H1 (cell line): ENCODE data around the gene CHAT. TPM values are rescaled to one million over a fixed set of nuclear protein-coding genes. Genes with fewer than 3 reads are reported as not detected.
A peak's percentile ranks its signal among the peaks of the same experiment; 100 is the strongest.

Experiments used
- CTCF ChIA-PET: fragments of 300-600 bp; sonication (Branson Sonifier 250); formaldehyde crosslinking; loops from one replicate; lab custom pipeline; 2021; ENCODE audit not compliant: partially characterized antibody; lab: Charles Lee
- POLR2A ChIA-PET: fragments of 300-600 bp; sonication (Branson Sonifier 250); formaldehyde crosslinking; loops from one replicate; lab custom pipeline; 2021; ENCODE audit warnings: inconsistent platforms; ENCODE audit not compliant: partially characterized antibody; lab: Charles Lee
- DNase-seq, 2 experiments: peaks; one replicate each; pipeline versions ENCODE4 v3.0.0 to v3.0.0-alpha.2; 2010 to 2022; ENCODE audit warnings: low spot score in 2 of 2, low read depth in 1 of 2, mixed read lengths in 1 of 2
- FAIRE-seq: peaks from 2 replicates; lab custom pipeline; 2011; peaks lifted over from hg19 to GRCh38; lab: Jason Lieb, UNC
- H2AFZ ChIP-seq: 2 replicates; pipeline ENCODE4 v1.8.1; 2012; ENCODE audit warnings: low read length, inconsistent platforms
- H2AK5ac ChIP-seq: 2 replicates; pipeline ENCODE4 v1.6.1; 2013; ENCODE audit warnings: low read depth, low read length
- H2BK120ac ChIP-seq: replicated peaks from 2 replicates; pipeline ENCODE3; 2013; ENCODE audit warnings: low read depth, low read length, inconsistent platforms
- H2BK12ac ChIP-seq: 2 replicates; pipeline ENCODE4 v1.6.1; 2013; ENCODE audit warnings: low read depth, low read length
- H2BK15ac ChIP-seq: 2 replicates; pipeline ENCODE4 v1.6.1; 2013; ENCODE audit warnings: low read length
- H2BK20ac ChIP-seq: 2 replicates; pipeline ENCODE4 v1.6.1; 2013; ENCODE audit warnings: low read length
- H2BK5ac ChIP-seq: 2 replicates; pipeline ENCODE4 v1.6.1; 2013; ENCODE audit warnings: low read depth, low read length
- H3K14ac ChIP-seq: 2 replicates; pipeline ENCODE4 v1.6.1; 2013; ENCODE audit warnings: inconsistent platforms; ENCODE audit not compliant: insufficient read length
- H3K18ac ChIP-seq: 2 replicates; pipeline ENCODE4 v1.6.1; 2013; ENCODE audit warnings: low read length; ENCODE audit errors: extremely low read depth
- H3K23ac ChIP-seq: 2 replicates; pipeline ENCODE4 v1.6.1; 2013; ENCODE audit warnings: inconsistent platforms; ENCODE audit not compliant: insufficient read length
- H3K23me2 ChIP-seq: 2 replicates; pipeline ENCODE4 v1.6.1; 2013; ENCODE audit warnings: low read depth, low read length
- H3K27ac ChIP-seq: 2 replicates; pipeline ENCODE4 v1.6.1; 2011; ENCODE audit warnings: low read depth, low read length, inconsistent platforms
- H3K27me3 ChIP-seq, 4 experiments: replicated peaks in 1 of 4; 1 replicate in 1 of 4; 2 replicates in 3 of 4; pipeline versions ENCODE4 v1.6.1 to v1.8.1; 2011 to 2013; ENCODE audit warnings: low read length in 3 of 4, mild to moderate bottlenecking in 3 of 4, inconsistent platforms in 2 of 4, mixed read lengths in 2 of 4, moderate library complexity in 1 of 4; ENCODE audit not compliant: control insufficient read depth in 3 of 4, insufficient read depth in 3 of 4; ENCODE audit errors: extremely low read depth in 1 of 4
- H3K36me3 ChIP-seq, 4 experiments: 2 replicates each; pipeline versions ENCODE4 v1.6.1 to v1.8.1; 2011 to 2013; ENCODE audit warnings: mild to moderate bottlenecking in 4 of 4, low read length in 3 of 4, moderate library complexity in 2 of 4, control low read depth in 1 of 4, inconsistent platforms in 1 of 4; ENCODE audit not compliant: insufficient read depth in 4 of 4, control insufficient read depth in 2 of 4
- H3K4ac ChIP-seq: replicated peaks from 2 replicates; pipeline ENCODE3; 2013; ENCODE audit warnings: low read length, low read depth, mixed read lengths, inconsistent platforms; ENCODE audit not compliant: insufficient read length
- H3K4me1 ChIP-seq, 4 experiments: replicated peaks in 1 of 4; 1 replicate in 1 of 4; 2 replicates in 3 of 4; pipeline versions ENCODE4 v1.6.1 to v1.8.1; 2011 to 2013; ENCODE audit warnings: low read length in 3 of 4, inconsistent platforms in 2 of 4, mixed read lengths in 1 of 4; ENCODE audit not compliant: insufficient read depth in 4 of 4, control insufficient read depth in 3 of 4
- H3K4me2 ChIP-seq, 2 experiments: 2 replicates each; pipeline versions ENCODE4 v1.6.1 to v1.8.1; 2011 to 2013; ENCODE audit warnings: low read depth in 2 of 2, low read length in 2 of 2, control low read depth in 1 of 2, inconsistent platforms in 1 of 2, mild to moderate bottlenecking in 1 of 2; ENCODE audit not compliant: insufficient read depth in 1 of 2
- H3K4me3 ChIP-seq, 4 experiments: fragments of 200-600, 300-600 bp in 1 of 4; sonication (generic), shearing (Covaris generic), sonication (Bioruptor Twin) in 1 of 4; 2 replicates each; pipeline versions ENCODE4 v1.5.1 to v1.8.1; 2011 to 2016; ENCODE audit warnings: low read length in 4 of 4, low read depth in 3 of 4, control low read depth in 2 of 4, inconsistent platforms in 2 of 4, mild to moderate bottlenecking in 2 of 4, mixed read lengths in 1 of 4, moderate library complexity in 1 of 4; ENCODE audit not compliant: insufficient read depth in 2 of 4; ENCODE audit errors: extremely low read depth in 1 of 4
- H3K56ac ChIP-seq: replicated peaks from 2 replicates; pipeline ENCODE3; 2013; ENCODE audit warnings: low read depth, mild to moderate bottlenecking, mixed read lengths, low read length, inconsistent platforms; ENCODE audit not compliant: insufficient read length
- H3K79me1 ChIP-seq: 2 replicates; pipeline ENCODE4 v1.6.1; 2013; ENCODE audit warnings: low read depth, low read length, control low read depth
- H3K79me2 ChIP-seq, 2 experiments: 2 replicates each; pipeline versions ENCODE4 v1.6.1 to v1.8.1; 2012 to 2013; ENCODE audit warnings: low read length in 2 of 2, mild to moderate bottlenecking in 2 of 2, inconsistent platforms in 1 of 2; ENCODE audit not compliant: insufficient read depth in 2 of 2, control insufficient read depth in 1 of 2
- H3K9ac ChIP-seq, 4 experiments: replicated peaks in 1 of 4; 1 replicate in 1 of 4; 2 replicates in 3 of 4; pipeline versions ENCODE4 v1.6.1 to v1.8.1; 2011 to 2013; ENCODE audit warnings: low read depth in 3 of 4, low read length in 3 of 4, control low read depth in 2 of 4, mild to moderate bottlenecking in 2 of 4, moderate library complexity in 2 of 4, inconsistent platforms in 1 of 4; ENCODE audit errors: extremely low read depth in 1 of 4
- H3K9me3 ChIP-seq, 2 experiments: 2 replicates each; pipeline versions ENCODE4 v1.6.1 to v1.8.1; 2012 to 2013; ENCODE audit warnings: mild to moderate bottlenecking in 2 of 2, moderate library complexity in 2 of 2, control low read depth in 1 of 2, inconsistent platforms in 1 of 2, low read depth in 1 of 2, low read length in 1 of 2, mixed read lengths in 1 of 2; ENCODE audit not compliant: insufficient read depth in 2 of 2
- H4K20me1 ChIP-seq, 2 experiments: replicated peaks in 1 of 2; 2 replicates each; pipeline versions ENCODE3 to v1.8.1; 2011 to 2013; ENCODE audit warnings: inconsistent platforms in 2 of 2, low read length in 2 of 2, mild to moderate bottlenecking in 1 of 2; ENCODE audit not compliant: insufficient read depth in 2 of 2, control insufficient read depth in 1 of 2
- H4K5ac ChIP-seq: 2 replicates; pipeline ENCODE4 v1.6.1; 2013; ENCODE audit warnings: low read length, low read depth, mixed read lengths, inconsistent platforms; ENCODE audit not compliant: insufficient read length
- H4K8ac ChIP-seq: 2 replicates; pipeline ENCODE4 v1.8.0; 2013; ENCODE audit warnings: mild to moderate bottlenecking, moderate library complexity, low read length, inconsistent platforms; ENCODE audit not compliant: insufficient read depth; ENCODE audit errors: extremely low read depth
- H4K91ac ChIP-seq: replicated peaks from 2 replicates; pipeline ENCODE3; 2013; ENCODE audit warnings: low read length, mixed read lengths, inconsistent platforms; ENCODE audit not compliant: insufficient read length
- BRCA1 ChIP-seq: IDR thresholded peaks from 2 replicates; pipeline ENCODE4 v1.6.1; 2012; ENCODE audit warnings: low read depth, low read length, improper control_type of control experiment
- WGBS, 2 experiments: shearing (Covaris generic) in 1 of 2; methylation state at CpG; one replicate each; pipeline versions ENCODE4 v1.1.6 to v1.1.7; 2013 to 2015; ENCODE audit warnings: low lambda C conversion rate in 2 of 2, mixed read lengths in 2 of 2, inconsistent platforms in 1 of 2, low coverage in 1 of 2, missing lambda C conversion rate in 1 of 2; ENCODE audit not compliant: insufficient replicate concordance in 2 of 2, insufficient coverage in 1 of 2, insufficient read length in 1 of 2; ENCODE audit errors: extremely low coverage in 1 of 2, missing lambda C conversion rate in 1 of 2; 5-methylcytosine and 5-hydroxymethylcytosine counted together
- polyA plus RNA-seq, 7 experiments: library from polyadenylated mRNA; depleted of rRNA in 3 of 7; stranded (reverse) in 5 of 7; unstranded in 2 of 7; fragments of >200 nt in 5 of 7; fragments of 200-250 nt in 2 of 7; gene quantifications; 1 replicate in 5 of 7; 2 replicates in 1 of 7; 4 replicates in 1 of 7; pipeline versions ENCODE4 v1.2.1 to v1.2.3, GENCODE V29; 2011 to 2013; ENCODE audit warnings: missing spikeins in 2 of 7, mixed read lengths in 2 of 7
- total RNA-seq: library from RNA; stranded (reverse); fragmentation: NEBNext Ultra II Directional; extraction: Animal tissue kit (Norgen Biotek cat#: 25700); gene quantifications from 2 replicates; pipeline ENCODE4 v1.2.1, GENCODE V29; 2021
- TF ChIP-seq, protein P1 (sequence below): IDR thresholded peaks from 2 replicates; pipeline ENCODE4 v1.6.1; 2011; ENCODE audit warnings: low read length, improper control_type of control experiment

The CHAT gene
- total and polyA plus RNA-seq, 2 of the 8 experiments (the other 6 are each of a cell fraction or from before 2014, with no cell fraction given): not detected

DNA sequence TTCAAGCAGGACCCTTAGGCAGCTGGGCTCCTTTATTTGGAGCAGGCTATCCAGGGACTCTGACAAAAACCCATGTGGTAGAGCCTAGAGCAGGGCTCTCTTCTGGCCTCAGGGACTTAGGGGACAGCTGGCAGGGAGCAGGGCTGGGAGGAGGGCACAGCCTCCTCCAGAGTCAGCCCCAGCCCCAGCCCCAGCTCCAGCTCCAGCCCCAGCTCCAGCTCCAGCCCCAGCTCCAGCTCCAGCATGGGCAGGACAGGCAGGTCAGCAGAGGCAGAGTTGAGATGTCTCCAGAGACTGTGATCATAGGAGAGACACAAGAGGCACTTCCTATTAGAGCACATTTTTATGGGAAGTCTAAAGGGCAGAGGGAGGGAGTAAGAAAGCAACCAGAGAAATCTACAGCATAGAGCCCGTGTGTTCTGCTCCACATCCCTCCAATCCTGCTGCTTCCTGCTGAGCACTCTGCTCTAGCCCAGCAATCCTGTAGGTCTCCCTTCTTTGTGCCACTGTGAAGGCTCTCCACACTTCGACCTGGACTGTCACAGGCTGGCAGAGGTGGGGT lies 52.3 kb downstream of the CHAT start:
- H2BK12ac ChIP-seq: no peak overlapping the region
- no peak overlapping the region for H3K23ac ChIP-seq
- no peak overlapping the region for H3K4me3 ChIP-seq
- H4K5ac ChIP-seq: no peak overlapping the region
- no peaks in the 10 kb centered on the region for H3K36me3 ChIP-seq
- H3K4me1 ChIP-seq: peaks cover 0 to 4% (median under 1%) of the 10 kb centered on the region in 4 experiments; a peak in 1 of 7 replicates
- no peak overlapping the region for H3K4ac ChIP-seq
- ChIA-PET POLR2A (no interaction called here), CTCF (interaction anchor here (1.6 kb wide), 1 partner anchor 16 kb away, joined by 3 read pairs; no protein-coding TSS in a partner anchor)
- H4K91ac ChIP-seq: no peak overlapping the region
- H2BK5ac ChIP-seq: no peak overlapping the region
- H3K79me2 ChIP-seq: no peaks in the 10 kb centered on the region
- no peak overlapping the region for H3K18ac ChIP-seq
- FAIRE-seq (no peak), DNase-seq (peak in 1 of 2 experiments; percentile 22)
- no peak overlapping the region for H2AK5ac ChIP-seq
- no peak overlapping the region for H2BK20ac ChIP-seq
- H3K14ac ChIP-seq: no peak overlapping the region
- H4K8ac ChIP-seq: no peak overlapping the region
- H2BK120ac ChIP-seq: no peak overlapping the region
- no peak overlapping the region for H2AFZ ChIP-seq
- 84% methylated on average over 2 of the region's 2 CpGs; no CpG with 5 or more reads in 1 of the 2 experiments for WGBS, 2 experiments
- H3K4me2 ChIP-seq: no peak overlapping the region
- H3K9me3 ChIP-seq: no peaks in the 10 kb centered on the region
- H3K23me2 ChIP-seq: no peaks in the 10 kb centered on the region
- H3K27ac ChIP-seq: no peak overlapping the region
- H4K20me1 ChIP-seq: no peaks in the 10 kb centered on the region
- no peak overlapping the region for H3K9ac ChIP-seq
- H3K27me3 ChIP-seq: 0 out of 7 replicates have a peak, but pooled peaks cover 0 to 4% (median 2%) of the 10 kb centered on the region in 4 experiments
- no peaks in the 10 kb centered on the region for H3K79me1 ChIP-seq
- no peak overlapping the region for H3K56ac ChIP-seq
- H2BK15ac ChIP-seq: no peak overlapping the region
- TF ChIP-seq, protein P1, sequence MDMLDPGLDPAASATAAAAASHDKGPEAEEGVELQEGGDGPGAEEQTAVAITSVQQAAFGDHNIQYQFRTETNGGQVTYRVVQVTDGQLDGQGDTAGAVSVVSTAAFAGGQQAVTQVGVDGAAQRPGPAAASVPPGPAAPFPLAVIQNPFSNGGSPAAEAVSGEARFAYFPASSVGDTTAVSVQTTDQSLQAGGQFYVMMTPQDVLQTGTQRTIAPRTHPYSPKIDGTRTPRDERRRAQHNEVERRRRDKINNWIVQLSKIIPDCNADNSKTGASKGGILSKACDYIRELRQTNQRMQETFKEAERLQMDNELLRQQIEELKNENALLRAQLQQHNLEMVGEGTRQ: no peak
- TF ChIP-seq BRCA1: no peak
